Gastrocnemius medialis (tissue), 4 donors: ENCODE data around the gene AXIN1.

ENCODE experiments used
- POLR2A ChIP-seq, 2 donors: fragments of 450-650 bp; IDR thresholded peaks; one replicate each; pipeline ENCODE4 v1.6.1; 2017; ENCODE audit warnings: antibody characterized with exemption in 2 of 2, mild to moderate bottlenecking in 2 of 2, moderate library complexity in 2 of 2
- TF ChIP-seq, protein P1 (sequence below), 5 experiments: fragments of 450-650 bp in 3 of 5; fragments of 200-600 bp in 2 of 5; sonication (generic) in 2 of 5; IDR thresholded peaks in 4 of 5; conservative IDR thresholded peaks in 1 of 5; 1 replicate in 4 of 5; 2 replicates in 1 of 5; pipeline ENCODE4 v1.5.1; 2016 to 2019; ENCODE audit warnings: antibody characterized with exemption in 5 of 5, mild to moderate bottlenecking in 3 of 5, moderate library complexity in 3 of 5

DNA sequence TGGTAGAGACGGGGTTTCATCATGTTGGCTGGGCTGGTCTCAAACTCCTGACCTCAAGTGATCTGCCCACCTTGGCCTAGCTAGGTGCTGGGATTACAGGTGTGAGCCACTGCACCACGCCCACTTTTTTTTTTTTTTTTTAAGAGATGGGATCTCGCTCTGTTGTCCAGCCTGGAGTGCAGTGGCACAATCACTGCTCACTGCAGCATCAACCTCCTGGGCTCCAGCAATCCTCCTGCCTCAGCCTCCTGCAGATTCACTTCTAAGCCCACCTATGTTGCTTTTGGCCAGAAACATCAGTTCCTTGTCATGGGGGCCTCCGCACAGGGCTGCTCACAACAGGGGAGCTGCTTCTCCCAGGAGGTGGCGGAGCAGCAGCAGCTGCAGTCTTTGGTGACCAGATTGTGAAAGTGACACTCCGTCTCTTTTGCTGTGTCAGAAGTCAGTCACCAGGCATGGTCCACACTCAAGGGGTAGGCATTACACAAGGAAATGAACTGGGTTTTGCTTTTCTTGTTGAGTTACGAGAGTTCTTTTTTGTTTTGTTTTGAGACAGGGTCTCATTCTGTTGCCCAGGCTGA is 40.0 kb upstream of the AXIN1 start:
- TF ChIP-seq, protein P1, sequence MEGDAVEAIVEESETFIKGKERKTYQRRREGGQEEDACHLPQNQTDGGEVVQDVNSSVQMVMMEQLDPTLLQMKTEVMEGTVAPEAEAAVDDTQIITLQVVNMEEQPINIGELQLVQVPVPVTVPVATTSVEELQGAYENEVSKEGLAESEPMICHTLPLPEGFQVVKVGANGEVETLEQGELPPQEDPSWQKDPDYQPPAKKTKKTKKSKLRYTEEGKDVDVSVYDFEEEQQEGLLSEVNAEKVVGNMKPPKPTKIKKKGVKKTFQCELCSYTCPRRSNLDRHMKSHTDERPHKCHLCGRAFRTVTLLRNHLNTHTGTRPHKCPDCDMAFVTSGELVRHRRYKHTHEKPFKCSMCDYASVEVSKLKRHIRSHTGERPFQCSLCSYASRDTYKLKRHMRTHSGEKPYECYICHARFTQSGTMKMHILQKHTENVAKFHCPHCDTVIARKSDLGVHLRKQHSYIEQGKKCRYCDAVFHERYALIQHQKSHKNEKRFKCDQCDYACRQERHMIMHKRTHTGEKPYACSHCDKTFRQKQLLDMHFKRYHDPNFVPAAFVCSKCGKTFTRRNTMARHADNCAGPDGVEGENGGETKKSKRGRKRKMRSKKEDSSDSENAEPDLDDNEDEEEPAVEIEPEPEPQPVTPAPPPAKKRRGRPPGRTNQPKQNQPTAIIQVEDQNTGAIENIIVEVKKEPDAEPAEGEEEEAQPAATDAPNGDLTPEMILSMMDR (IDR thresholded peaks at IDR 0.05 in 4 of 5, conservative IDR thresholded peaks at IDR 0.05 in 1 of 5), result no peak
- TF ChIP-seq POLR2A (IDR thresholded peaks at IDR 0.05), result no peak
